HG02610 (cell line): ENCODE data around the gene TMEM260.
"Not testable (repeated sequence)": the region's sequence is repeated elsewhere in the genome, so short reads cannot be mapped to it uniquely, and the experiment has no call there.

Source experiments
- ATAC-seq: cut with Tn5 transposase; IDR thresholded peaks from one replicate; pipeline ENCODE4 v1.9.1; 2021; ENCODE audit warnings: mild to moderate bottlenecking, moderate library complexity; ENCODE audit not compliant: unreplicated experiment

TMEM260 gene

GRCh38 chr14:56594428-56594827, 14.8 kb downstream of the TMEM260 start:
- no peak for ATAC-seq

GRCh38 chr14:56598519-56598918, 18.9 kb downstream of the TMEM260 start:
- no peak for ATAC-seq

- ATAC-seq = no peak
Observed at GRCh38 chr14:56603648-56604047, 24.1 kb downstream of the TMEM260 start.

GRCh38 chr14:56608689-56609088, 29.1 kb downstream of the TMEM260 start:
- ATAC-seq = no peak

GRCh38 chr14:56611663-56612062, 32.1 kb downstream of the TMEM260 start:
- ATAC-seq = not testable (repeated sequence)

GRCh38 chr14:56617084-56617483, 37.5 kb downstream of the TMEM260 start:
- no peak for ATAC-seq

- no peak for ATAC-seq
Observed at GRCh38 chr14:56630707-56631106, 51.1 kb downstream of the TMEM260 start.

GRCh38 chr14:56632195-56632594, 52.6 kb downstream of the TMEM260 start:
- no peak for ATAC-seq

GRCh38 chr14:56633544-56633943, 53.9 kb downstream of the TMEM260 start:
- ATAC-seq = no peak

GRCh38 chr14:56635041-56635440, 55.4 kb downstream of the TMEM260 start:
- no peak for ATAC-seq

GRCh38 chr14:56647493-56647892, 67.9 kb downstream of the TMEM260 start:
- no peak for ATAC-seq

- no peak for ATAC-seq
Observed at GRCh38 chr14:56648508-56649301, 69.1 kb downstream of the TMEM260 start.

GRCh38 chr14:56649382-56649781, 69.8 kb downstream of the TMEM260 start:
- ATAC-seq = no peak

GRCh38 chr14:56650048-56650447, 70.5 kb downstream of the TMEM260 start:
- ATAC-seq = no peak

GRCh38 chr14:56650979-56651378, 71.4 kb downstream of the TMEM260 start:
- ATAC-seq = no peak

GRCh38 chr14:56657604-56658003, 78.0 kb downstream of the TMEM260 start:
- ATAC-seq = no peak

GRCh38 chr14:56659378-56659777, 79.8 kb downstream of the TMEM260 start:
- no peak for ATAC-seq

- peak; percentile 41 for ATAC-seq
Observed at GRCh38 chr14:56659964-56660551, 80.5 kb downstream of the TMEM260 start.

GRCh38 chr14:56660677-56661389, 81.2 kb downstream of the TMEM260 start:
- ATAC-seq = no peak

- ATAC-seq = no peak
Observed at GRCh38 chr14:56661478-56661877, 81.9 kb downstream of the TMEM260 start.

- no peak for ATAC-seq
Observed at GRCh38 chr14:56664811-56665421, 85.3 kb downstream of the TMEM260 start.
